Ovary (tissue), 9 donors: ENCODE measurements around the gene MYL12A. TPM values are rescaled to one million over a fixed set of nuclear protein-coding genes. Genes with fewer than 3 reads are reported as not detected.
A peak's percentile ranks its signal among the peaks of the same experiment; 100 is the strongest.

Experiments used
- DNase-seq, 5 donors: peaks; one replicate each; pipeline ENCODE4 v3.0.0-alpha.2; 2019 to 2020
- H3K27ac ChIP-seq, 2 donors: fragments of 200-600 bp; one replicate each; pipeline versions ENCODE4 v1.5.1 to v1.8.0; 2019 to 2022
- H3K27me3 ChIP-seq: fragments of 200-600 bp; one replicate; pipeline ENCODE4 v1.8.0; 2022
- H3K36me3 ChIP-seq: fragments of 200-600 bp; sonication (generic); one replicate; pipeline ENCODE4 v1.5.1; 2019
- H3K4me1 ChIP-seq: one replicate; pipeline ENCODE4 v1.8.1; 2013; ENCODE audit warnings: mild to moderate bottlenecking, moderate library complexity; ENCODE audit not compliant: insufficient read depth
- H3K4me3 ChIP-seq: fragments of 200-600 bp; sonication (generic); one replicate; pipeline ENCODE4 v1.5.1; 2017
- H3K9me3 ChIP-seq, 2 donors: fragments of 200-600 bp in 1 of 2; sonication (generic) in 1 of 2; one replicate each; pipeline versions ENCODE4 v1.5.1 to v1.8.1; 2013 to 2019; ENCODE audit warnings: mild to moderate bottlenecking in 1 of 2, moderate library complexity in 1 of 2
- CTCF ChIP-seq, 3 donors: fragments of 450-650 bp in 2 of 3; fragments of 200-600 bp in 1 of 3; IDR thresholded peaks; one replicate each; pipeline versions ENCODE4 v1.5.1 to v1.8.0; 2016 to 2022; ENCODE audit warnings: antibody characterized with exemption in 3 of 3, mild to moderate bottlenecking in 1 of 3
- EP300 ChIP-seq: sonication (generic); formaldehyde crosslinking; IDR thresholded peaks from one replicate; pipeline ENCODE4 v1.6.1; 2017; ENCODE audit warnings: antibody characterized with exemption
- POLR2A ChIP-seq: fragments of 450-650 bp; IDR thresholded peaks from one replicate; pipeline ENCODE4 v1.6.1; 2017; ENCODE audit warnings: antibody characterized with exemption, mild to moderate bottlenecking, moderate library complexity
- WGBS, 3 donors: extraction: QIAGEN DNeasy Blood & Tissue Kit in 1 of 3; methylation state at CpG; one replicate each; pipeline versions ENCODE4 v1.1.5 to v1.1.7; 2013 to 2017; 5-methylcytosine and 5-hydroxymethylcytosine counted together
- intact Hi-C, 4 donors: fragments of 100-400 bp; cut with DNase I; formaldehyde crosslinking; loops; one replicate each; pipeline versions ENCODE4 v1.11.0 to v1.15.1; 2022 to 2023
- polyA plus RNA-seq, 2 donors: library from polyadenylated mRNA; stranded (reverse); fragments of 200-250 nt in 1 of 2; fragments of 350-450 nt in 1 of 2; fragmentation: Illumina TruSeq in 1 of 2; extraction: RNeasy Lipid Tissue Mini Kit (QIAGEN cat#74804) in 1 of 2; gene quantifications; one replicate each; pipeline ENCODE4 v1.2.3, GENCODE V29; 2013 to 2014
- total RNA-seq, 7 donors: library from RNA; depleted of rRNA in 2 of 7; stranded (reverse); fragments of >200 nt in 2 of 7; fragmentation: NEBNext Ultra II Directional in 3 of 7; extraction: Animal tissue kit (Norgen Biotek cat#: 25700) in 3 of 7; gene quantifications; one replicate each; pipeline versions ENCODE4 v1.1.0 to v1.2.4, GENCODE V29; 2016 to 2023
- donor health status: DM: no; HTN: no; CAD: no; lungs with moderate emphysema.
- donor health status: DM: no; HTN: no; CAD: no.
- donor health status: Bipolar disorder and iron deficiency.
- donor health status: DM: yes; HTN: yes; CAD: no.
- donor health status: DM: no; HTN: no; CAD: no.
- donor health status: DM: yes; HTN: yes; CAD: no.

Gene MYL12A
- total and polyA plus RNA-seq, 9 donors: 137 to 595 (median 246) TPM

GRCh38 chr18:3260995-3261372 lies 13.4 kb downstream of the MYL12A start:
- no peak for DNase-seq
- peak overlapping the region; percentile 87 for H3K4me3 ChIP-seq
- no peaks in the 10 kb centered on the region for H3K9me3 ChIP-seq
- H3K36me3 ChIP-seq: no peaks in the 10 kb centered on the region
- peak overlapping the region in 1 of 2 donors; percentile 80 for H3K27ac ChIP-seq
- H3K27me3 ChIP-seq: no peaks in the 10 kb centered on the region
- peaks cover 16% of the 10 kb centered on the region for H3K4me1 ChIP-seq
- TF ChIP-seq POLR2A (no peak), EP300 (no peak), CTCF (IDR thresholded peaks at IDR 0.05) (no peak)
- WGBS, 3 donors: 20 to 27% (median 24%) methylated on average over 5 of the region's 5 CpGs
- intact Hi-C loops: loop anchor here in 1 of 4 donors (5.0 kb wide), 1 partner anchor 186 kb away; no protein-coding TSS in a partner anchor

- Histone ChIP-seq H3K27me3 (no peaks in the 10 kb centered on the region), H3K4me3 (peak within 1 kb of the TSS; percentile 87), H3K9me3 (no peaks in the 10 kb centered on the region), H3K36me3 (no peaks in the 10 kb centered on the region), H3K27ac (peak within 1 kb of the TSS; percentile 79 to 80), H3K4me1 (peaks cover 18% of the 10 kb centered on the region)
- 0% methylated on average over 58 to 84 of the region's 84 CpGs for WGBS, 3 donors
- TF ChIP-seq CTCF (IDR thresholded peaks at IDR 0.05) (peak in 1 of 3 donors; percentile 51), POLR2A (peak; percentile 54), EP300 (no peak)
- intact Hi-C loops: loop anchor here in 1 of 4 donors (5.0 kb wide), 1 partner anchor 186 kb away; no protein-coding TSS in a partner anchor
- DNase-seq: peak; percentile 73 to 88 (median 77)
Observed at GRCh38 chr18:3261373-3262233, 14.0 kb downstream of the MYL12A start, which contains the start of gene MYL12B. Gene MYL12B (plus strand): TSS chr18:3262133. CDS start chr18:3272899, 10,766 bp downstream.

- DNase-seq: peak in 1 of 5 donors; percentile 56
- Histone ChIP-seq H3K4me1 (peaks cover 21% of the 10 kb centered on the region), H3K27ac (peak overlapping the region; percentile 79 to 80), H3K4me3 (peak overlapping the region; percentile 87), H3K27me3 (no peaks in the 10 kb centered on the region), H3K36me3 (no peaks in the 10 kb centered on the region), H3K9me3 (no peaks in the 10 kb centered on the region)
- intact Hi-C loops: loop anchor here in 1 of 4 donors (5.0 kb wide), 1 partner anchor 185 kb away; no protein-coding TSS in a partner anchor
- 0% methylated on average over 52 to 69 of the region's 69 CpGs for WGBS, 3 donors
- no peak for TF ChIP-seq CTCF (IDR thresholded peaks at IDR 0.05)
- no peak for TF ChIP-seq POLR2A
- TF ChIP-seq EP300: no peak
Observed at GRCh38 chr18:3262234-3263131, 14.9 kb downstream of the MYL12A start.

GRCh38 chr18:3263132-3263700 lies 15.6 kb downstream of the MYL12A start:
- Histone ChIP-seq H3K4me1 (peaks cover 23% of the 10 kb centered on the region), H3K27ac (no peak overlapping the region)

More at GRCh38 chr18:3263132-3263700, 15.6 kb downstream of the MYL12A start:
- intact Hi-C loops: loop anchor here in 1 of 4 donors (5.0 kb wide), 1 partner anchor 184 kb away; no protein-coding TSS in a partner anchor
- Histone ChIP-seq H3K27me3 (no peaks in the 10 kb centered on the region), H3K4me3 (peak overlapping the region; percentile 87), H3K9me3 (no peaks in the 10 kb centered on the region), H3K36me3 (no peaks in the 10 kb centered on the region)
- 15 to 22% (median 15%) methylated on average over 8 of the region's 8 CpGs for WGBS, 3 donors
- DNase-seq: no peak
- TF ChIP-seq POLR2A (no peak), CTCF (IDR thresholded peaks at IDR 0.05) (no peak), EP300 (no peak)
